ENCODE results near the gene ACAD10. TPM values are rescaled to one million over a fixed set of nuclear protein-coding genes. Genes with fewer than 3 reads are reported as not detected.

The ACAD10 gene
- total RNA-seq, 1 experiment from 2014 or later: 25.3 TPM

DNA sequence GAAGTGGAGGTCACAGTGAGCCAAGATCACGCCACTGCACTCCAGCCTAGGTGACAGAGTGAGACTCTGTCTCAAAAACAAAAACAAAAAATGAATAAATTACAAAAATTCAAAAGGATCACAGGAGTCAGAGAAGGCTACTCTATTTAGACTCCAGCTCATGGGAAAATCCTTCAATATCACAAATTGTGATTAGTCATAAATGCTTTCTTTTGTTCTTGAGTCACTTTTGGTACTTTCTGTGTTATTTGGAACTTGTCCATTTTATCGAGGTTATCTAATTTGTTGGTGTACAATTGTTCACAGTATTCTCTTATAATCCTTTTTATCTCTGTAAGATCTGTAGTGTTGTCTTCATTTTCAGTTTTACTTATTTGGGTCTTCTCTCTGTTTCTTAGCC lies 99.8 kb downstream of the ACAD10 start:
- intact Hi-C loops (cut with micrococcal nuclease): no loop called here
- no peaks in the 10 kb centered on the region for H3K4me1 ChIP-seq (ENCODE audit: control insufficient read depth in 1 of 2, insufficient read depth in 2 of 2, low read length in 2 of 2)

More for the DNA sequence above, 99.8 kb downstream of the ACAD10 start:
- Histone ChIP-seq H3K9me2 (ENCODE audit: insufficient read depth) (no peaks in the 10 kb centered on the region), H2AFZ (ENCODE audit: low read depth, low read length, poor library complexity, severe bottlenecking) (no peak overlapping the region), H3K79me2 (ENCODE audit: insufficient read depth, low read length) (no peaks in the 10 kb centered on the region), H3K4me3 (replicated peaks in 1 of 2; ENCODE audit: low read depth in 1 of 2, low read length in 2 of 2) (no peak overlapping the region), H3K27me3 (ENCODE audit: insufficient read depth, low read length) (no peaks in the 10 kb centered on the region), H3K9ac (ENCODE audit: low read length) (no peak overlapping the region), H3K27ac (ENCODE audit: low read depth, low read length) (no peak overlapping the region), H3K36me3 (ENCODE audit: control insufficient read depth in 1 of 2, insufficient read depth in 2 of 2, low read length in 2 of 2) (peaks cover 0 to 8% of the 10 kb centered on the region in 2 experiments; a peak in 1 of 4 replicates), H3K4me2 (ENCODE audit: low read length) (no peak overlapping the region), H4K20me1 (ENCODE audit: insufficient read depth) (no peaks in the 10 kb centered on the region), H3K9me3 (ENCODE audit: control insufficient read depth in 1 of 2, insufficient read depth in 1 of 2, low read depth in 1 of 2, low read length in 2 of 2) (peaks cover 0 to 6% of the 10 kb centered on the region in 2 experiments; a peak in 1 of 4 replicates)
- BruUV-seq (replicated peaks): no TSS peak
- ChIA-PET POLR2A (no interaction called here), RAD21 (ENCODE audit: low non-redundant PET in 1 of 2, low total read pairs in 2 of 2, uncharacterized antibody in 2 of 2, unreplicated experiment in 2 of 2) (no interaction called here), CTCF (no interaction called here)
- no peak for ATAC-seq
- DNase-seq (ENCODE audit: low read depth, low spot score): no peak
- TF ChIP-seq SRF (IDR thresholded peaks at IDR 0.05; ENCODE audit: low read depth) (no peak), ZFX (IDR thresholded peaks at IDR 0.05) (no peak), ATF3 (IDR thresholded peaks at IDR 0.05) (no peak), TCF7L2 (IDR thresholded peaks at IDR 0.05; ENCODE audit: borderline replicate concordance, extremely low read depth, insufficient read depth, insufficient read length) (no peak), CTCF (IDR thresholded peaks at IDR 0.05 in 2 of 3, conservative IDR thresholded peaks at IDR 0.05 in 1 of 3; ENCODE audit: borderline replicate concordance in 1 of 3, insufficient read depth in 1 of 3, low read depth in 2 of 3, low read length in 2 of 3) (no peak), CBX3 (IDR thresholded peaks at IDR 0.05; ENCODE audit: low read depth) (no peak), REST (IDR thresholded peaks at IDR 0.05; ENCODE audit: low read depth) (no peak), YY1 (IDR thresholded peaks at IDR 0.05; ENCODE audit: extremely low read depth, insufficient replicate concordance, low read depth, low read length) (no peak), CEBPB (IDR thresholded peaks at IDR 0.05; ENCODE audit: low read depth) (no peak), EZH2 (IDR thresholded peaks at IDR 0.05) (no peak), SIN3A (IDR thresholded peaks at IDR 0.05; ENCODE audit: low read depth) (no peak), FOSL1 (IDR thresholded peaks at IDR 0.05; ENCODE audit: low read depth) (no peak), POLR2AphosphoS5 (IDR thresholded peaks at IDR 0.05; ENCODE audit: low read depth, low read length) (no peak), JUND (IDR thresholded peaks at IDR 0.05) (no peak), SP1 (IDR thresholded peaks at IDR 0.05; ENCODE audit: low read depth) (no peak), ZBTB33 (IDR thresholded peaks at IDR 0.05; ENCODE audit: extremely low read depth, insufficient replicate concordance, low read length) (no peak), RAD21 (IDR thresholded peaks at IDR 0.05; ENCODE audit: low read depth) (no peak), EGR1 (IDR thresholded peaks at IDR 0.05; ENCODE audit: low read depth) (no peak)
- TF ChIP-seq, protein P1, sequence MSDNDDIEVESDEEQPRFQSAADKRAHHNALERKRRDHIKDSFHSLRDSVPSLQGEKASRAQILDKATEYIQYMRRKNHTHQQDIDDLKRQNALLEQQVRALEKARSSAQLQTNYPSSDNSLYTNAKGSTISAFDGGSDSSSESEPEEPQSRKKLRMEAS (IDR thresholded peaks at IDR 0.05): no peak

All from HCT116 (cell line).